Breast epithelium (tissue), 3 donors: ENCODE measurements around the gene RTRAF.

Experiments
- CTCF ChIP-seq, 3 donors: fragments of 450-650 bp; IDR thresholded peaks; one replicate each; pipeline ENCODE4 v1.5.1; 2016 to 2017; ENCODE audit warnings: antibody characterized with exemption in 3 of 3, mild to moderate bottlenecking in 3 of 3, moderate library complexity in 3 of 3
- POLR2A ChIP-seq: fragments of 450-650 bp; IDR thresholded peaks from one replicate; pipeline ENCODE4 v1.6.1; 2016; ENCODE audit warnings: antibody characterized with exemption, mild to moderate bottlenecking, moderate library complexity
- POLR2AphosphoS5 ChIP-seq, 3 donors: sonication (generic); formaldehyde crosslinking; IDR thresholded peaks; one replicate each; pipeline ENCODE4 v1.6.1; 2017; ENCODE audit warnings: antibody characterized with exemption in 3 of 3

DNA sequence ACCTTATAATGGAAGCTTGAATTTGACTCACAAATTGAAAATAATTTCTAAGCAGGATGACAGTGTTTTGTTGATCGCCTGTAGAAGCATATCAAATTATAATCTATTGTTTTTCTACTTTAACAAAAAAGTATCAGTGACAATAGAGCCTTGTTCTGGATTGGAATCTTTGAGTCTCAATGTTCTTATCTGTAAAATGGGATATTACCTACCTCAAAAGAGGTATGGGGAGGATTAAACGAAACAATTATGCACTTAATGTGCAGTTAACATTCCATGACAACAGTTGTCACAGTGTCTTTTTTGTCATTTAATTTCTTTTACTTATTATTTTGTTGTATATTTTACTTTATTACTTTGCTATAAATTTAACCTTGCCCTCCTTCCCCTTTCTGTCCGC is 1.1 kb downstream of the RTRAF start:
- TF ChIP-seq CTCF (IDR thresholded peaks at IDR 0.05) (no peak), POLR2A (no peak), POLR2AphosphoS5 (IDR thresholded peaks at IDR 0.05) (no peak)
